Measurements from ENCODE around the gene DOK3.

Gene DOK3

DNA sequence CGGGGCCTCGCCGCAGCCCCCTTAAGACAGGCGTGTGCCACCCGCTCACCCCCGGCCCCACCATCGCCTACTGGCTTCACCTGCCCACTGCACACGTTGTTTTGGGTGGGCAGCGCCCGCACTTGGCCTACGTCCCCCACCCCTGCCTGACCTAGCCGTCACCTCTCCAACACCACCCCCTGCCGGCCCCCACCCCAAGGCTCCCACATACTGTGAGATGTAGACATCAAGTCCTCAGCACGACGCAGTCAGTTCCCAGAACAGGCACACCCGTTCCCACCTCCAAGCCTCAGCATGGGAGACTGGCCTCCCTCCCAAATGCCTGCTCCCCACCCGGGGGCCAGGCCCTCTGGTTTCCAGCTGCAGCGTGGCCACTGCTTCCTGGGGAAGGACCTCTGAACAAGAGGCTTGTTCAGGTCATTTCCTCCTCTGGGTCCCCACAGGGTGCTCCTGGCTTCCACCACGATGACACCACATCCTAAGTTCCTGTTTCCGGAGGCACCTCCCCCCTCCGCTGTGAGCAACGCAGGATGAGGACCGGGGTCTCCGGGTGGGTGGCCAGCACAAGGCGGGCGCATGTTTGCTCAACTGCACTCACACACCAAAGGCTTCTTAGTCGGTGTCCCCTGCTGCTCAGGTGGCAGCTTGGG, 47.5 kb downstream of the DOK3 start:
- no peak for DNase-seq

DNA sequence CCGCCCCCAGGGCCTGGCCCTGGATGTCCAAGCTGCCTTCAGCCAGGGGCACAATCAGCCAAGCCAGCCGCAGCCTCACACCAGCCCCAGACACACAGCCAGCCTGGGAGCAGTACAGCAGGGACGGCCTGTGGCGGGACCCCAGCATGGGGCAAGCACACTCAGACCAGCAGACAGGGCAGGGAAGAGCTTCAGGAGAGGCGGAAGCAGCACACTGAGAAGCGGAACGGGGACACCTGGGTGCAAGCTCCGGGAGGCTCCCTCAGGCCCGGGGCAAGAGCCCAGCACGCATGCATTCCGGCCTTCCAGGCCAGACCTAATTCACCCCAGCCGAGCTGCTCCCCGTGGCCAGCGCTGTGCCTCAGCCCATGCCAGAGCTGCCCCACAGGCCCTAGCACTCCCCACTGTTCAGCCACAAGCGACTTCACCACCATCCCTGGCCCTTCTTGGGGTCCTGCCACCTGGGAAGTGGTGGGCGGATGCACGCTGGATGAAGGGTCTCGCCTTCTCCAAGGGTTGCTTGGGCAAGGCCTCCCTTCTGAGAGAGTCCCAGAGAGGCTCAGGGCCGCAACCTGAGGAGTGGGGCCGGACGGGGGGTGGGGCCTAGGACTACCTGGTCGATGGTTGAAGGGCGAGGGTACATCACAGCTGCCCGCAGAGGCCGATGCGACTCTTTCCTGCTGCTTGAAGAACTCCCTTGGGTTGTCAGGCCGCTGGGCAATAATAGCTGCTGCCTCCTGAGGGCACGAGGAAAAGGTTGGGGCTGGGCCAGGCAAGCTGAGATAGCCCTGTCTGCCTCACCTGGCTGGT, 49.6 kb downstream of the DOK3 start:
- DNase-seq, result no peak

DNA sequence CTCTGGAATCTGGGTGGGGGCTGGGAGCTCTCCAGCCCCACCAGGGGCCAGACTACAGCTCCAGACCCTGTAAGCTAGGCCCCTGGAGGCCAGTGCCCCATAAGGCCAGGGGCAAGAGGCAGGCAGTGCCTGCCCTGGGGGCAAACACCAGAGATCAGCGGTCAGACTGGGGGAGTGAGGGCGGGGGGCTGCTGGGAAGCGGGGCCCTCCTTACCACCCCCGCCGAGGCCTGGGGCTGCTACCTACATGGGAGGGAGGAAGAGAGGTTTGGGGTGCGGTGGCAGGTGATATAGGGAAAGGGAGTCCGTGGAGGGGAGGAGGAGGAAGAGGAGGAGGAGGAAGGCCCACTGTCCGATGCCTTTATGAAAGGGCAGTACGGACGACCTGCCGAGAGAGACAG, 50.3 kb downstream of the DOK3 start:
- DNase-seq, result no peak

DNA sequence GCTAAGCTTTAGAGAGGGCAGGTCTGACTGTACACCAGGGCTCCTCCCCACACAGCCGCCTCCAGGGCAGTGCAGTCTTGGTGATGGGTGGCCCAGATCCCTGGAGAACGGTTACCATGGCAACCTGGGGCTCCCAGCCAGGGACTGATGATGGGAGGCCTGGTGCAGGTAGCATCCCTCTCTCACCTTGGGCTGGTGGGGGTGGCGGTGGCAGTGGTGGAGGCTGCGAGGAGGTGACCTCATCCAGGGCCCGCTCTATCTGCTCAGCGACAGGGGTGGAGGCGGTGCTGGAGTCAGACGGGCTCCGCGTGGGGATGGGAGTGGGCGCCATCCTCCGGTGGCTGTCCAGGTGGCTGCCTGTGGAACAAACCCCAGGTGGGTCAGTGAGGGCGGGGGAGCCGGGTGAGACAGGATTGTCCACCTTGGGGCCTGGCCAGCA, 50.7 kb downstream of the DOK3 start:
- no peak for DNase-seq

- DNase-seq, result no peak
Measured at GRCh38 chr5:177457852-177458681, 51.6 kb downstream of the DOK3 start.

- DNase-seq, result peak; percentile 78
Measured at GRCh38 chr5:177456976-177457851, 52.4 kb downstream of the DOK3 start.

GRCh38 chr5:177456591-177456964, 53.0 kb downstream of the DOK3 start:
- no peak for DNase-seq

- peak; percentile 97 for DNase-seq
Measured at GRCh38 chr5:177455661-177456590, 53.7 kb downstream of the DOK3 start.

- DNase-seq, result peak; percentile 94
Measured at GRCh38 chr5:177455036-177455660, 54.5 kb downstream of the DOK3 start.

GRCh38 chr5:177454397-177455035, 55.1 kb downstream of the DOK3 start:
- peak; percentile 95 for DNase-seq

DNA sequence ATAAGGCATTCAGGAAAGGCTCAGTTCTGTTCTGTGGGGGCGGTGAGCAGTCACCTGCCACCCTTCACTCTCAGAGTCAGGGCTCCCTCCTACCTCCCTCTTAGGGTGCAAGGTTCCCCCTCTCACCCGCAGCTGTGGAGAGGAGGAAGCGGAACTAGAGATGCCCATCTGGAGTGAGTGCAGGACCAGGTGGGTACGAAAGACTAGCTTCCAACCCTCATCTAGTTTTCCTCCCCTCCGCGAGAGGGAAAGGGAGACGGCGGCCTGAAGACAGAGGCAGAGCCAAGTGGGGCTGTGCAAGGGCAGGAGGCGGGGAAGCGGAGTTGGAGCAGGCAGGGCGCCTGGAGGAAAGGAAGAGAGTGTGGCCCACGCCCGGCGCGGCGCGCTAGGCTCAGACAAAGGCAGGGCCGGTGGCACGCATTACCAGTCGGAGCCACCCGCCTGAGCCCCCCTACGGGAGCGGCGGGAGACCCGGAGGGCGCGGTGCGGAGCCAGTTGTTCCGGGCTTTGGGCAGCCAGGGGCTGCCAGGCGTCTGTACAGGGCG, 55.7 kb downstream of the DOK3 start:
- DNase-seq, result no peak

DNA sequence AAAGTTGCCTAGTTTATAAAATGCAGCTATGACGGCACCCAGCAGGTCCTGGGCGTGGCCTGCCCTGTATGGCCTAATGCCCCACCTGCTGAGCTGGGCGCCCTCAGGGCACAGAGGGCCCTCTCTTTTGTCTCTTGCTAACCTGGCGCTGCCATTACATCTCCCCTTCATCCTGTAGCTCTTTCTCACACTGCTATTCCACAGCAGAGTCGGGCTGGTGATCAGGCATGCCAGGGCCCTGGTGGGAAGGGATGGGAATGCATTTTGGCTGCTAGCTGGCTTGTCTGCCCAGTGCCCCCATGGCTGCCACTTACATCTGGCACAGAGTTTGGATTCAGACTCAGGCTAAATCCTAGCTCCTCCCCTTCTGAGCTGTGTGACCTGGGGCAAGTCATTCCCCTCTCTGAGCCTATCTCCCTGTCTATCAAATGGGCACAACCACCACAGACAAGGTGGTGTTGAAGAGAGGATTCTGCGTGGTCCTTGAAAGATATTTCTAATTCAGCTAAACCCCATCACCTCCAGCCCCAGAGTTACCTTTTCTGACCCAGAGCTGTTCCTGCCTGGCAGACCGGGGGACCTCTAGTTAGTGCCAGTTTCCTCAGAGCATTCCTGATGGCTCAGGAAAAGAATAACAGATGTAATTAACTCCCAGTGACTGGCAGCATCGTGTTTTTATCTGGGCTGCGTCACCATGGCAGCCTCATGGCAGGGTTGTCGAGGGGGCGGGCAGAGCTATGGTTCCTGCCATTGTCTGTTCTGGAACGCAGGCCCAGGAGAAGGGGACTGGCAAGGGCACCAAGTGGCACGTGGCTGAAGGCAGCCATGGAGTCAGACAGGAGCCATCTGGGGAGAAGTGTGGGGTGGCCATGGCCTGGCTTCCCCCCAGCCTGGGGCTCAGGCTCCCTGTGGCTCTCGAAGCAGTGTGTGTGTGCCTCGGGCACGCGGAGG, 56.7 kb downstream of the DOK3 start:
- DNase-seq, result no peak
